Dendritic cell treated with granulocyte-macrophage colony-stimulating factor and Interleukin-4, amounts not matched to agents 40 ng/mL and 50 ng/mL, for 4 days (primary cell): Measurements from ENCODE around the gene MBLAC2.

Experiments
- H3K27ac Mint-ChIP-seq: one replicate; pipeline ENCODE4 v1.8.0; 2022; ENCODE audit warnings: mild to moderate bottlenecking, mixed read lengths
- H3K27me3 Mint-ChIP-seq: one replicate; pipeline ENCODE4 v1.8.0; 2022; ENCODE audit warnings: mild to moderate bottlenecking, mixed read lengths
- H3K36me3 Mint-ChIP-seq: one replicate; pipeline ENCODE4 v1.8.0; 2022; ENCODE audit warnings: low read depth, mixed read lengths
- H3K4me1 Mint-ChIP-seq: one replicate; pipeline ENCODE4 v1.8.0; 2022; ENCODE audit warnings: low read depth, mixed read lengths
- H3K4me3 Mint-ChIP-seq: one replicate; pipeline ENCODE4 v1.8.0; 2022; ENCODE audit warnings: mild to moderate bottlenecking, moderate library complexity, mixed read lengths
- H3K9me3 Mint-ChIP-seq: one replicate; pipeline ENCODE4 v1.8.0; 2022; ENCODE audit warnings: mixed read lengths
- intact Hi-C: fragments of 100-400 bp; cut with micrococcal nuclease; formaldehyde crosslinking; loops from one replicate; pipeline ENCODE4 v1.15.0; 2022

The MBLAC2 gene

DNA sequence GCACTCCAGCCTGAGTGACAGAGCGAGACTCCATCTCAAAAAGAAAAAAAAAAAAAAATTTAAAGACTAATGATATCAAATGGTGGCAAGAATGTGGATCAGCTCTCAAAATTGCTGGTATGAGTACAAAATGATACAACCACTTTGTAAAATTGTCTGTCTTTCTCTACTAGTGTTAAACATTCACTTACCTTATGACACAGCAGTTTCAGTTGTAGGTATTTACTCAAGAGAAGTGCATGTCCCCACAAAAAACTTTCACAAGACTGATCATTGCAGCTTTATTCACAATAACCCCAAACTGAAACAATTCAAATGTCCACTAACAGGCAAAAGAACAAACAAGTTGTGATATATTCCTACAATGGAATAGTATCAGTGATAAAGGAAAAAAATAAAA, 50.3 kb downstream of the MBLAC2 start:
- Mint-ChIP-seq H3K9me3 (no peaks in the 10 kb centered on the region), H3K27me3 (peaks cover 3% of the 10 kb centered on the region), H3K4me1 (no peaks in the 10 kb centered on the region), H3K27ac (no peak overlapping the region), H3K36me3 (no peaks in the 10 kb centered on the region), H3K4me3 (no peak overlapping the region)
- intact Hi-C loops, result no loop called here

- intact Hi-C loops, result no loop called here
- Mint-ChIP-seq H3K9me3 (no peaks in the 10 kb centered on the region), H3K4me3 (no peak overlapping the region), H3K27me3 (peaks cover 5% of the 10 kb centered on the region), H3K4me1 (no peaks in the 10 kb centered on the region), H3K36me3 (no peaks in the 10 kb centered on the region), H3K27ac (no peak overlapping the region)
Observed at GRCh38 chr5:90421136-90421535, 53.4 kb downstream of the MBLAC2 start.

DNA sequence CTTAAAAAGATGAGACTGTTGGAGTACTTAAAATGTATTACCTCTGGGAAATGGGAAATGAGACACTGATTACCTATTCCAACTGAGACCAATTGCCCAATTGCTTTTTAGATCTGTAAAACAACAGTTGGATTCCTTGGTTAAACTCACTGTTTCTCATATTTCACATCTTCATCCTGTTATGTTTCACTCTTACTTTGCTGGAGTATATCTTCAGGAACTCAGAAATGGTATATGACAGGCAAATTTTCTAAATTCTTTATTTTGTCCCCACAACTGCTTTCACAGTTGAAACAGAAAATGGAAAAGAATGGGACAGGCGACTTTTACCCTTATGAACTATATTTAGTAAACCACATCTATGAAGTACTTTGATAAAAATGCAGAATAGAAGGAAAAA, 56.4 kb downstream of the MBLAC2 start:
- Mint-ChIP-seq H3K27ac (no peak overlapping the region), H3K9me3 (no peaks in the 10 kb centered on the region), H3K36me3 (no peaks in the 10 kb centered on the region), H3K27me3 (peaks cover 7% of the 10 kb centered on the region), H3K4me3 (no peak overlapping the region), H3K4me1 (no peaks in the 10 kb centered on the region)
- intact Hi-C loops, result no loop called here

GRCh38 chr5:90410178-90410762, 64.3 kb downstream of the MBLAC2 start:
- Mint-ChIP-seq H3K9me3 (no peaks in the 10 kb centered on the region), H3K27ac (no peak overlapping the region), H3K4me3 (no peak overlapping the region), H3K36me3 (peaks cover 19% of the 10 kb centered on the region), H3K27me3 (peaks cover 2% of the 10 kb centered on the region), H3K4me1 (peaks cover 15% of the 10 kb centered on the region)
- intact Hi-C loops, result no loop called here

DNA sequence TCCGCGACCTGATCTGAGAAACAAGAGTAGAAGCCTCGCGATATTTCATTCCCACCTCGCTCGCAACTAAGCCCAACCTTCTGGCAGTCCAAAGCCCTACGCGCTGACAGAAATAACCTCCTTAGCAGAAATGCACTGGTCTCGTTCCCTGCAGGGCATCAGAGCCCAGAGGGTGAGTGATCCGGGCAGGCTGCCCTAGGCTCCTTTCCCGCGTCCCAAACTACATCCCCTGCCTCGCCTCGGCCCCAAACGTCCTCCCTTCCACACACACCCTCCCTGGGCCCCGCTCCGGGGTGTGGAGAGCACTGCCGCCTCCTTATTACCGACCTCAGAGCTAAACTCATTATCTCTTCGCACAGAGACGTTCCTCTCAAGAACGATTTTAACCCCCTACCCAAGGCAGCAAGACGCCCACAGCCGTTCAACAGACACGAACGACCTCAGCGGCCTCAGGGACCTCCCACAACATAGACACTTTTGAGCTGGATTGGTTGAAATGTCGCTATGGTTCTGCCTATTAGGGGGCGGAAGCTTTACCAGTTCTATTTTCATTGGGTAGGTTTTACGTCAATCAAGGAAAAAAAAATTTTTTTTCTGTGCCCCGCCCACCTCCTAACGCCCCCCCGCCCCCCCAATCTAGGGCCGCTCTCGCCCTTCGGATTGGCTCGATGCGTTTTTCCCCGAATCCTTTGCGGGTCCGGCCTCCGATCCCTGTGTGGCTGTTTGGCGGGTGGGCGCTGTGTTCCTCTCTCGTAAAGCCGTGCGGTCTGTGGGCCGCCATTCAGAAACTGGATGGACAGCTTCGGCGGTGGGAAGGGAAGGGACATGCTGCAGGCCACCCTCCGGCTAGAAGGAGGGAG, 65.0 kb downstream of the MBLAC2 start, which contains the start of gene CETN3:
CETN3 (minus strand) TSS at position 439 of the 860 bp plus-strand sequence; CDS start at position 344, 95 bp downstream.
- intact Hi-C loops, result loop anchor here (1.0 kb wide), 2 partner anchors 65 to 120 kb away; partner anchors contain the start of genes LYSMD3, MBLAC2 and POLR3G
- H3K27ac Mint-ChIP-seq, result no peak within 1 kb of the TSS

DNA sequence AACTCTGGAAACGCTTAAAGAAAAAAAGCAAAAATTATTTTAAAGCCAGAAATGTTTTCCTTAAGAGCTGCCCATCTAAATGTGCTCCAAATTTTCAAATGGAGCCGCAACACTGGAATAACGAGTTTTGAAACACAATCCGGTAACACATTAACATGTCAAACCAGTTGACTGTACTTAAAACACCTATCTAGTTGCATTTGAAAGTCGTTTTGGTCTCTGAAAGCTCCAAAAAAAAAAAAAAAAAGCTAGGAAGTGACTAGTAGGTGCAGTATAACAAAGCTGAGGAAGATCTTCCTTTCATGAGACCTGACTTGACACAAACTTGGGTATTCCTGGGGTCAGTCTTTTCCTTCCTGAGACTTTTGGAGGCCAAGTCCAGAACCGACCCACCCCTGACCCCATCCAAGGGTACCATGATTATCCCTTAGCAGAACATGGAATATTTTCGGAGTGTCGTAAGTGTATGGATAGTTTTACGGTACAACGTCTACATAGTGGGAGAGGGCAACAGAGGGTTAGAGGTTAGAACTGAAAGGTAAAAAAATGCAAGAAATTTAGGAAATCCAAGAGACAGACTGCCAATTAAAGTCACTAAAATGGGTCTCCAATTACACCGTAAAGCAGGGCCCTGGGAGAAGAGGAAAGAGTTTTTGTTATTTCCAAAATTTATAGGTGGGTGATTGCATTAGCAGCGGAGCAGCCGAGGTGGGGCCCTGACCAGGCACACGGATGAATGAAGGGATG, 65.8 kb downstream of the MBLAC2 start:
- H3K4me1 Mint-ChIP-seq, result peaks cover 15% of the 10 kb centered on the region
- peaks cover 25% of the 10 kb centered on the region for H3K36me3 Mint-ChIP-seq
- no peak overlapping the region for H3K27ac Mint-ChIP-seq
- intact Hi-C loops, result loop anchor here (1.0 kb wide), 2 partner anchors 66 to 121 kb away; partner anchors contain the start of genes LYSMD3, MBLAC2 and POLR3G
- H3K9me3 Mint-ChIP-seq, result no peaks in the 10 kb centered on the region
- no peak overlapping the region for H3K4me3 Mint-ChIP-seq
- no peaks in the 10 kb centered on the region for H3K27me3 Mint-ChIP-seq

More for the DNA sequence above, 65.0 kb downstream of the MBLAC2 start, which contains the start of gene CETN3:
- Mint-ChIP-seq H3K9me3 (no peaks in the 10 kb centered on the region), H3K4me3 (no peak within 1 kb of the TSS), H3K36me3 (peaks cover 25% of the 10 kb centered on the region), H3K4me1 (peaks cover 15% of the 10 kb centered on the region), H3K27me3 (peaks cover 1% of the 10 kb centered on the region)
